Sigmoid colon (tissue), 7 donors: Measurements from ENCODE around the gene SLC17A8. TPM values are rescaled to one million over a fixed set of nuclear protein-coding genes. Genes with fewer than 3 reads are reported as not detected.
"Not testable (repeated sequence)": the region's sequence is repeated elsewhere in the genome, so short reads cannot be mapped to it uniquely, and the experiment has no call there.

ENCODE experiments used
- DNase-seq: peaks from one replicate; pipeline ENCODE4 v3.0.0-alpha.2; 2019
- H3K27ac ChIP-seq, 4 donors: fragments of 200-600 bp; sonication (generic); one replicate each; pipeline ENCODE4 v1.5.1; 2016 to 2019; ENCODE audit warnings: mild to moderate bottlenecking in 1 of 4
- H3K27me3 ChIP-seq, 3 donors: fragments of 200-600 bp; sonication (generic); one replicate each; pipeline ENCODE4 v1.5.1; 2019; ENCODE audit warnings: mild to moderate bottlenecking in 1 of 3
- H3K36me3 ChIP-seq, 4 donors: fragments of 200-600 bp; sonication (generic); one replicate each; pipeline ENCODE4 v1.5.1; 2016 to 2019
- H3K4me1 ChIP-seq, 4 donors: fragments of 200-600 bp; sonication (generic); one replicate each; pipeline ENCODE4 v1.5.1; 2017 to 2019
- H3K4me3 ChIP-seq, 4 donors: fragments of 200-600 bp; sonication (generic); one replicate each; pipeline ENCODE4 v1.5.1; 2017 to 2019; ENCODE audit warnings: mild to moderate bottlenecking in 2 of 4, moderate library complexity in 1 of 4
- H3K9me3 ChIP-seq, 4 donors: fragments of 200-600 bp in 3 of 4; sonication (generic) in 3 of 4; one replicate each; pipeline versions ENCODE4 v1.5.1 to v1.6.1; 2013 to 2019
- CTCF ChIP-seq, 4 experiments: fragments of 450-650 bp in 3 of 4; fragments of 200-600 bp in 1 of 4; IDR thresholded peaks; one replicate each; pipeline ENCODE4 v1.5.1; 2016 to 2019; ENCODE audit warnings: antibody characterized with exemption in 4 of 4, mild to moderate bottlenecking in 3 of 4, moderate library complexity in 2 of 4
- EP300 ChIP-seq, 4 donors: sonication (generic); formaldehyde crosslinking; IDR thresholded peaks; one replicate each; pipeline ENCODE4 v1.6.1; 2017; ENCODE audit warnings: antibody characterized with exemption in 4 of 4
- POLR2A ChIP-seq, 2 donors: fragments of 450-650 bp; IDR thresholded peaks; one replicate each; pipeline ENCODE4 v1.6.1; 2016; ENCODE audit warnings: antibody characterized with exemption in 2 of 2, mild to moderate bottlenecking in 2 of 2, moderate library complexity in 2 of 2
- POLR2AphosphoS5 ChIP-seq, 4 donors: sonication (generic); formaldehyde crosslinking; IDR thresholded peaks; one replicate each; pipeline ENCODE4 v1.6.1; 2017; ENCODE audit warnings: antibody characterized with exemption in 4 of 4
- WGBS, 2 donors: extraction: QIAGEN DNeasy Blood & Tissue Kit; methylation state at CpG; one replicate each; pipeline ENCODE4 v1.1.7; 2013; 5-methylcytosine and 5-hydroxymethylcytosine counted together
- intact Hi-C: fragments of 100-400 bp; cut with DNase I; formaldehyde crosslinking; loops from one replicate; pipeline ENCODE4 v1.15.1; 2023
- polyA plus RNA-seq, 3 donors: library from polyadenylated mRNA; stranded (reverse); fragments of 200-250 nt; gene quantifications; one replicate each; pipeline ENCODE4 v1.2.3, GENCODE V29; 2013
- total RNA-seq, 4 donors: library from RNA; depleted of rRNA; stranded (reverse); fragments of >200 nt; gene quantifications; one replicate each; pipeline ENCODE4 v1.1.0, GENCODE V29; 2016
- donor health status: healthy with polysubstance abuse.
- donor health status: Bipolar disorder and iron deficiency.
- donor health status: healthy.

The SLC17A8 gene
- total and polyA plus RNA-seq, 7 donors: 0.60 to 2.3 (median 0.90) TPM; not detected in 4

- DNase-seq: no peak
- no peaks in the 10 kb centered on the region for H3K27me3 ChIP-seq
- no peak overlapping the region for H3K27ac ChIP-seq
- intact Hi-C loops: loop anchor here (10.0 kb wide), 1 partner anchor 104 kb away; no protein-coding TSS in a partner anchor
- H3K4me3 ChIP-seq: no peak overlapping the region
- TF ChIP-seq POLR2A (IDR thresholded peaks at IDR 0.05): no peak
- no peak for TF ChIP-seq POLR2AphosphoS5 (IDR thresholded peaks at IDR 0.05)
- TF ChIP-seq CTCF (IDR thresholded peaks at IDR 0.05): no peak
- no peak for TF ChIP-seq EP300 (IDR thresholded peaks at IDR 0.05)
- peaks cover 0 to 69% (median 12%) of the 10 kb centered on the region in 4 donors for H3K36me3 ChIP-seq
- no peaks in the 10 kb centered on the region for H3K4me1 ChIP-seq
- no peaks in the 10 kb centered on the region for H3K9me3 ChIP-seq
These were observed 17.8 kb upstream of the SLC17A8 start for GRCh38 chr12:100339071-100339470.

GRCh38 chr12:100342897-100343296 is 14.0 kb upstream of the SLC17A8 start:
- peaks cover 0 to 31% (median 6%) of the 10 kb centered on the region in 4 donors for H3K36me3 ChIP-seq
- H3K9me3 ChIP-seq, H3K4me1 ChIP-seq, DNase-seq, H3K27me3 ChIP-seq, H3K27ac ChIP-seq, H3K4me3 ChIP-seq, intact Hi-C loops: not testable (repeated sequence)
- 99 to 100% methylated on average over 2 of the region's 2 CpGs for WGBS, 2 donors

GRCh38 chr12:100344351-100344750 is 12.5 kb upstream of the SLC17A8 start:
- H3K9me3 ChIP-seq, H3K27me3 ChIP-seq, intact Hi-C loops, H3K27ac ChIP-seq, H3K4me3 ChIP-seq, DNase-seq, H3K4me1 ChIP-seq: not testable (repeated sequence)
- peaks cover 0 to 17% (median 0%) of the 10 kb centered on the region in 4 donors for H3K36me3 ChIP-seq
- WGBS, 2 donors: 93 to 97% methylated on average over 18 of the region's 18 CpGs

- 14 to 58% methylated on average over 1 of the region's 1 CpG for WGBS, 2 donors
- DNase-seq: no peak
- Histone ChIP-seq H3K9me3 (no peaks in the 10 kb centered on the region), H3K36me3 (peaks cover 0 to 9% (median 0%) of the 10 kb centered on the region in 4 donors), H3K27me3 (no peaks in the 10 kb centered on the region), H3K4me1 (no peaks in the 10 kb centered on the region), H3K27ac (no peak overlapping the region), H3K4me3 (no peak overlapping the region)
- intact Hi-C loops: loop anchor here (5.0 kb wide), 1 partner anchor 397 kb away; no protein-coding TSS in a partner anchor
- no peak for TF ChIP-seq POLR2AphosphoS5 (IDR thresholded peaks at IDR 0.05)
- no peak for TF ChIP-seq CTCF (IDR thresholded peaks at IDR 0.05)
- no peak for TF ChIP-seq POLR2A (IDR thresholded peaks at IDR 0.05)
- TF ChIP-seq EP300 (IDR thresholded peaks at IDR 0.05): no peak
These were observed 11.7 kb upstream of the SLC17A8 start for GRCh38 chr12:100345020-100345767.

GRCh38 chr12:100346660-100347059 is 10.2 kb upstream of the SLC17A8 start:
- WGBS, 2 donors: 86 to 93% methylated on average over 3 of the region's 3 CpGs
- Histone ChIP-seq H3K9me3 (no peaks in the 10 kb centered on the region), H3K27ac (no peak overlapping the region), H3K4me1 (no peaks in the 10 kb centered on the region), H3K36me3 (peaks cover 0 to 4% (median 0%) of the 10 kb centered on the region in 4 donors), H3K27me3 (no peaks in the 10 kb centered on the region), H3K4me3 (no peak overlapping the region)
- no peak for DNase-seq
- TF ChIP-seq EP300 (IDR thresholded peaks at IDR 0.05) (no peak), POLR2AphosphoS5 (IDR thresholded peaks at IDR 0.05) (no peak), POLR2A (IDR thresholded peaks at IDR 0.05) (no peak), CTCF (IDR thresholded peaks at IDR 0.05) (no peak)
- intact Hi-C loops: loop anchor here (5.0 kb wide), 1 partner anchor 396 kb away; no protein-coding TSS in a partner anchor
